T-helper 2 cell treated with Interferon-gamma antibody and Interleukin-4, amounts not matched to agents 5 μg/mL and 100 μg/mL, for 36 hours (primary cell): ENCODE data around the gene NME5.

Source experiments
- DNase-seq: peaks from one replicate; pipeline ENCODE4 v3.0.0; 2021; ENCODE audit warnings: low spot score
- H3K27ac Mint-ChIP-seq: one replicate; pipeline ENCODE4 v1.8.0; 2021; ENCODE audit warnings: mild to moderate bottlenecking, mixed read lengths
- H3K27me3 Mint-ChIP-seq: one replicate; pipeline ENCODE4 v1.8.0; 2021; ENCODE audit warnings: low read depth, mixed read lengths
- H3K36me3 Mint-ChIP-seq: one replicate; pipeline ENCODE4 v1.8.0; 2021; ENCODE audit warnings: low read depth, mixed read lengths
- H3K4me1 Mint-ChIP-seq: one replicate; pipeline ENCODE4 v1.8.0; 2021; ENCODE audit warnings: low read depth, mixed read lengths
- H3K4me3 Mint-ChIP-seq: one replicate; pipeline ENCODE4 v1.8.0; 2022; ENCODE audit warnings: mild to moderate bottlenecking, moderate library complexity, mixed read lengths
- H3K9me3 Mint-ChIP-seq: one replicate; pipeline ENCODE4 v1.8.0; 2021; ENCODE audit warnings: mixed read lengths

The NME5 gene

GRCh38 chr5:138110266-138110963 lies 28.8 kb downstream of the NME5 start:
- no peak for DNase-seq
- peaks cover 22% of the 10 kb centered on the region for H3K27me3 Mint-ChIP-seq
- H3K27ac Mint-ChIP-seq = no peak overlapping the region
- no peaks in the 10 kb centered on the region for H3K9me3 Mint-ChIP-seq
- H3K4me1 Mint-ChIP-seq = no peaks in the 10 kb centered on the region
- no peaks in the 10 kb centered on the region for H3K36me3 Mint-ChIP-seq
- no peak overlapping the region for H3K4me3 Mint-ChIP-seq

- Mint-ChIP-seq H3K36me3 (no peaks in the 10 kb centered on the region), H3K4me1 (no peaks in the 10 kb centered on the region), H3K27me3 (peaks cover 22% of the 10 kb centered on the region), H3K27ac (no peak overlapping the region), H3K4me3 (no peak overlapping the region), H3K9me3 (no peaks in the 10 kb centered on the region)
- DNase-seq = no peak
Observed at GRCh38 chr5:138109463-138110265, 29.6 kb downstream of the NME5 start.

DNA sequence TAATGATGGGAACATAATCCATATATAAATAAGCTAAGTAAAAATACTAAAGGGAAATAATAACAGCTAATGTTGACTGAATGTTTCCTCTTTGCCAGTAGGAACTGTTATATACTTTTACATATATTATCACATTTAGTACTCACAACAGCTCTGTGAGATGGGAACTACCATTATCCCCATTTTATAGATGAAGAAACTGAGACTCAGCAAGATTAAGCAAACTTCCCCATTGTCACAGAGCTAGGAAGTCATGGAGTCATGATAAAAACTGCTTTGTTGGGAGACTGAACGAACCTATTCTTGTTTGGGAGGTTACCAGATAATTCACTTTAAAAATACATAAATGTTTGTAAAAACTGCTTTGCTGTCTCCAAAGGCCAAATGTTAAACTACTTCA lies 32.0 kb downstream of the NME5 start:
- H3K36me3 Mint-ChIP-seq = no peaks in the 10 kb centered on the region
- H3K27ac Mint-ChIP-seq = no peak overlapping the region
- no peak for DNase-seq
- peaks cover 22% of the 10 kb centered on the region for H3K27me3 Mint-ChIP-seq
- H3K4me1 Mint-ChIP-seq = peaks cover 7% of the 10 kb centered on the region
- no peak overlapping the region for H3K4me3 Mint-ChIP-seq
- no peaks in the 10 kb centered on the region for H3K9me3 Mint-ChIP-seq

DNA sequence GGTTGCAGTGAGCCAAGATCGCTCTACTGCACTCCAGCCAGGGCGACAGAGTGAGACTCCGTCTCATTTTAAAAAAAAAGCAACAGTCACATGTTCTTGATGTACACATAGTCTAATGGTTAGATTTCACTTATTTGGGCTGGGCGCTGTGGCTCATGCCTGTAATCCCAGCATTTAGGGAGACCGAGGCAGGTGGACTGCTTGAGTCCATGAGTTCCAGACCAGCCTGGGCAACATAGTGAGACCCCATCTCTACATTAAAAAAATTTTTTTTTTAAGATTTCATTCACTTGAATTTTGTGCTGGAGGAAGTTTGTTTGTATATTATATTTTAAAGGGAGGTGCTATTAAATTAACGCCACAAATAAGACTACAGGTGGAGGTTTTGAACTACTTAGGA lies 33.5 kb downstream of the NME5 start:
- peaks cover 11% of the 10 kb centered on the region for H3K27me3 Mint-ChIP-seq
- H3K4me1 Mint-ChIP-seq = peaks cover 9% of the 10 kb centered on the region

DNA sequence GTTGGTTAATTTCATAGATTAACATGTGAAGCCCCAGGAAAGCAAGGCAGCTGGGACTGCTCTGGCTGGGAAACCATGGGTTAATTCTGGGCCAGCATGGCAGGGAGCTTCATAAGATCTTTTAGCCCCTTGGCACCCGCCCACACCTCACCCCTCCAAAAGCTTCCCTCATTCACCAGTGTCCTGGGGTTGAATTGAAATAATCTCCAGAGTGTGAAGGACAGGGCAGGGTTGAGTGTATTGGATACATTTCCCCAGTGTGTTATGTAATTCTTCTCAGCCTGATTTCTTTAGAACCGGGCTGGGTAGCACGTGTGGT lies 36.0 kb downstream of the NME5 start:
- Mint-ChIP-seq H3K36me3 (no peaks in the 10 kb centered on the region), H3K27ac (no peak overlapping the region), H3K4me1 (peaks cover 9% of the 10 kb centered on the region), H3K4me3 (no peak overlapping the region), H3K27me3 (no peaks in the 10 kb centered on the region), H3K9me3 (no peaks in the 10 kb centered on the region)
- no peak for DNase-seq

More for the DNA sequence above, 33.5 kb downstream of the NME5 start:
- DNase-seq = no peak
- Mint-ChIP-seq H3K36me3 (no peaks in the 10 kb centered on the region), H3K27ac (no peak overlapping the region), H3K9me3 (no peaks in the 10 kb centered on the region), H3K4me3 (no peak overlapping the region)

DNA sequence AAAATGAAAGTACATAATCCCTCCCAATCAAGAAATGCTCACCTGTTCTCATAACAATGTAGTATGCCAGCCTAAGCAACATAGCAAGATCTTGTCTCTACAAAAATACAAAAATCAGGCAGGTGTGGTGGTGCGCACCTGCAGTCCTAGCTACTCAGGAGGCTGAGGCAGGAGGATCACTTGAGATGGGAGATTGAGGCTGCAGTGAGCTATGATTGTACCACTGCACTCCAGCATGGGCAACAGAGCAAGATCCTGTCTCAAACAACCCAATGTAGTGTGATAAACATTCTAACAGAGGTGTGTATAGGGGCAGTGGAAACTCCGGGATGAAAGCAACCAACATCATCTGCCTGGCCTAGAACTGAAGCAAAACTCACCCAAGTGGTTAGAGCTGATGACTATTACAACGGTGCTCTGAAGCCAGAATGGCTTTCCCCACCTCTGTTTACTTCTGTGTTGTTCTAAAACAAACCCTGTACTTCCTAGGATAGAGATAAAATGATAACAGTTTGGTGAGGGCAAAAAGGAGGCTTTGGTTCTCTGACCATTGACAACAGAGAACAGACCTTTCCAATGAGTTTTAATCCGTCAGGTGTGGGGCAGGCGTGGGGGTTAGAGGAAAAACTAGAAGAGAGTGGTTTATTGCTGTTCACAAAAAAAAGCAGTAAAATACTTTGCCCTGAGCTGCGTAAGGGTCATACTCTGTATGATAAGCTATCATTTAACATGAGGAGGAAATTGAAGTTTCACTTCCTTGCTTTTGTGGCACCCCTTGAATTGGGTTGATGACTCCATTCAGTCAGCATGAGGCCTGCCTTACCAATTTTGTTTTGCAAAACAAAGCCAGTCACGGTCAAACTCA lies 36.5 kb downstream of the NME5 start:
- Mint-ChIP-seq H3K4me3 (no peak overlapping the region), H3K36me3 (no peaks in the 10 kb centered on the region), H3K27ac (peak overlapping the region; percentile 11), H3K9me3 (no peaks in the 10 kb centered on the region), H3K4me1 (peaks cover 9% of the 10 kb centered on the region), H3K27me3 (no peaks in the 10 kb centered on the region)
- DNase-seq = no peak

GRCh38 chr5:138096997-138097828 lies 42.0 kb downstream of the NME5 start:
- H3K36me3 Mint-ChIP-seq = no peaks in the 10 kb centered on the region
- H3K9me3 Mint-ChIP-seq = no peaks in the 10 kb centered on the region
- no peaks in the 10 kb centered on the region for H3K27me3 Mint-ChIP-seq
- H3K4me1 Mint-ChIP-seq = peaks cover 44% of the 10 kb centered on the region
- no peak for DNase-seq
- no peak overlapping the region for H3K4me3 Mint-ChIP-seq
- H3K27ac Mint-ChIP-seq = peak overlapping the region; percentile 44

DNA sequence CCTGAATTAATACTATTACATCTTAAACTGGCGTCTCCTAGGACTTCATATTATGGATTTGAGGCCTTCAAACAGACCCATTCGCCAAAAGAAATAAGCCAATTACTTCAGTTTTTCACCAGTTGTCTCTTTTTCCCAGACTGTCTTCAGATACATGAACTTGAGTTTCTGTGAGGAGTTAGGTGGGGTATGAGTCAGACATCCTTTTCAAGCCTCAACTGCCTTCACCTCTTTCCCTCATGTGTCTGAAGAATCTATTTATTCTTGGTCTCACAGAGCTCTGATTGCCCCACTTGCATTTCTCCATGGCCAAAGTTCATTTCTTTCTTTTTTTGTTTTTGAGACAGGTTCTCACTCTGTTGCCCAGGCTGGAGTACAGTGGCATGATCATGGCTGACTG lies 42.9 kb downstream of the NME5 start:
- no peaks in the 10 kb centered on the region for H3K36me3 Mint-ChIP-seq
- H3K27me3 Mint-ChIP-seq = no peaks in the 10 kb centered on the region
- peaks cover 42% of the 10 kb centered on the region for H3K4me1 Mint-ChIP-seq
- H3K4me3 Mint-ChIP-seq = no peak overlapping the region
- no peaks in the 10 kb centered on the region for H3K9me3 Mint-ChIP-seq
- DNase-seq = no peak
- peak overlapping the region; percentile 16 for H3K27ac Mint-ChIP-seq

DNA sequence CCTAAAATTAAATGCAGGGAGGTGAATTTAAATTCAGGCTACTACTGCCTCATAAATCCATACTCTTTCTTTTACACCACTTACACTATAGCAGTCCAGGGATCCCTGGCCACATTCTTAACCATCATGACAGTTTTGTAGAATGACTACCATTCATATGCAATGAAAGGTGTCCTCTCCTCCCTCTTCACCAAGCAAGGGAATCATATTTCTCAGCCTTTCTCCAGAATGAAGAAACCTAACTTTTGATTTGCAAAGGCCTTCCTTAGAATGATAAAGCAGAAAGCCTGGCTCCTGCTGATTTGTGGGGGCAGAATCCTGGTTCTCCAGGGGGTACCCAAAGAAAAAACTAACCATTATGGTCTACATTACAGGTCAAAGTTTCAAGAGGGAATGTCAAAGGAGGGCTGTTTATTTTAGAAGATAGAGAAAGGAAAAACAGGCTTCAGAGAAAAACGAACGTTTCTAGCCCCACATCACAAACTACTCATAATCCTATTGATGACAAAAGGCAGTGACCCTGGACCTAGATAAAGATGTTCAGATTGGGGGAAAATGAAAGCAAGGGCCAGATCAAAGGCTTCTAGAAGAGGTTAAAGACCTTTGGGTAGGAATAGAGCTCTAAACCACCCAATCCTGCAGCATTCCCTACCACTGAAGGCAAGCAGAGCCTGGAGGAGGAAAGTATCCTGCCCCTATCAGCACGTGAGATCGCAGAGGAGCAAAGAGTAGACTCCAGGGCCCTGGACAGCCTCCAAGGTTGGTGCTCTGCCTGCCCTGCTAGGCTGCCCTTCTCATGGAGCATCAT lies 43.9 kb downstream of the NME5 start:
- H3K4me3 Mint-ChIP-seq = no peak overlapping the region
- H3K4me1 Mint-ChIP-seq = peaks cover 42% of the 10 kb centered on the region
- no peaks in the 10 kb centered on the region for H3K9me3 Mint-ChIP-seq
- no peak for DNase-seq
- no peaks in the 10 kb centered on the region for H3K36me3 Mint-ChIP-seq
- no peaks in the 10 kb centered on the region for H3K27me3 Mint-ChIP-seq
- peak overlapping the region; percentile 38 for H3K27ac Mint-ChIP-seq

- Mint-ChIP-seq H3K27ac (peak overlapping the region; percentile 3), H3K36me3 (no peaks in the 10 kb centered on the region), H3K27me3 (no peaks in the 10 kb centered on the region), H3K9me3 (no peaks in the 10 kb centered on the region), H3K4me1 (peaks cover 42% of the 10 kb centered on the region), H3K4me3 (no peak overlapping the region)
- no peak for DNase-seq
Observed at GRCh38 chr5:138093036-138093435, 46.2 kb downstream of the NME5 start.

GRCh38 chr5:138092301-138092700 lies 46.9 kb downstream of the NME5 start:
- Mint-ChIP-seq H3K27ac (no peak overlapping the region), H3K4me1 (peaks cover 39% of the 10 kb centered on the region), H3K4me3 (no peak overlapping the region)

GRCh38 chr5:138091685-138092084 lies 47.5 kb downstream of the NME5 start:
- no peak overlapping the region for H3K27ac Mint-ChIP-seq
- H3K27me3 Mint-ChIP-seq = no peaks in the 10 kb centered on the region
- no peak overlapping the region for H3K4me3 Mint-ChIP-seq
- peaks cover 33% of the 10 kb centered on the region for H3K4me1 Mint-ChIP-seq
- DNase-seq = no peak
- no peaks in the 10 kb centered on the region for H3K9me3 Mint-ChIP-seq
- no peaks in the 10 kb centered on the region for H3K36me3 Mint-ChIP-seq

More at GRCh38 chr5:138092301-138092700, 46.9 kb downstream of the NME5 start:
- H3K36me3 Mint-ChIP-seq = no peaks in the 10 kb centered on the region
- H3K9me3 Mint-ChIP-seq = no peaks in the 10 kb centered on the region
- DNase-seq = no peak
- H3K27me3 Mint-ChIP-seq = no peaks in the 10 kb centered on the region

- Mint-ChIP-seq H3K27ac (no peak within 1 kb of the TSS), H3K27me3 (no peaks in the 10 kb centered on the region), H3K36me3 (no peaks in the 10 kb centered on the region), H3K4me1 (peaks cover 10% of the 10 kb centered on the region), H3K9me3 (no peaks in the 10 kb centered on the region), H3K4me3 (no peak within 1 kb of the TSS)
- no peak for DNase-seq
Observed at GRCh38 chr5:138083702-138084101, 55.5 kb downstream of the NME5 start, which contains the start of gene WNT8A. Gene WNT8A, plus strand, starts transcription at chr5:138084033. Its CDS starts 95 bp downstream, at chr5:138084128.
